Measurements from ENCODE around the gene ITGBL1. TPM values are rescaled to one million over a fixed set of nuclear protein-coding genes. Genes with fewer than 3 reads are reported as not detected.

The ITGBL1 gene
- total RNA-seq, 4 donors from 2014 or later, result 5.0 to 21.5 (median 8.8) TPM

DNA sequence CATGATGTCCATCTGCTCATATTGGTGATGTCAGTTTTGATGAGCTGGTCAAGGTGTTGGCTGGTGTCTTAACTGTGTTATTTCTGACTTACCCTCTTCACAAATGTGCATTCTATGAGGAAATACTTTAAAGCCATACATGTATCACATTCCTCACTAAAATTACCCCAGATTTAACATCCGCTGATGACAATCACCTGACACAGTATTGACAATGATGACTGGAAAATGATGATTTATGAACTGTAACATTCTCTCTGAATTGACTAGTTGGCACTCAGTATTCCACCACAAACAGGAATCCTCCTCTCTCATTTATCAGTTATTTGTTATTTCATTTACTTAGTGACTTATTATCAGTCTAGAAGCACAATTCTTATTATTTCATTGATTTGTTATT lies 117.3 kb downstream of the ITGBL1 start:
- H3K4me3 ChIP-seq (ENCODE audit: low read depth, poor library complexity, severe bottlenecking), result no peak overlapping the region
- 83 to 94% methylated on average over 1 of the region's 1 CpG for WGBS, 2 donors
- no peak for DNase-seq (ENCODE audit: low spot score in 2 of 2)
- TF ChIP-seq, protein P1, sequence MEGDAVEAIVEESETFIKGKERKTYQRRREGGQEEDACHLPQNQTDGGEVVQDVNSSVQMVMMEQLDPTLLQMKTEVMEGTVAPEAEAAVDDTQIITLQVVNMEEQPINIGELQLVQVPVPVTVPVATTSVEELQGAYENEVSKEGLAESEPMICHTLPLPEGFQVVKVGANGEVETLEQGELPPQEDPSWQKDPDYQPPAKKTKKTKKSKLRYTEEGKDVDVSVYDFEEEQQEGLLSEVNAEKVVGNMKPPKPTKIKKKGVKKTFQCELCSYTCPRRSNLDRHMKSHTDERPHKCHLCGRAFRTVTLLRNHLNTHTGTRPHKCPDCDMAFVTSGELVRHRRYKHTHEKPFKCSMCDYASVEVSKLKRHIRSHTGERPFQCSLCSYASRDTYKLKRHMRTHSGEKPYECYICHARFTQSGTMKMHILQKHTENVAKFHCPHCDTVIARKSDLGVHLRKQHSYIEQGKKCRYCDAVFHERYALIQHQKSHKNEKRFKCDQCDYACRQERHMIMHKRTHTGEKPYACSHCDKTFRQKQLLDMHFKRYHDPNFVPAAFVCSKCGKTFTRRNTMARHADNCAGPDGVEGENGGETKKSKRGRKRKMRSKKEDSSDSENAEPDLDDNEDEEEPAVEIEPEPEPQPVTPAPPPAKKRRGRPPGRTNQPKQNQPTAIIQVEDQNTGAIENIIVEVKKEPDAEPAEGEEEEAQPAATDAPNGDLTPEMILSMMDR (IDR thresholded peaks at IDR 0.05), result no peak
- no peak for TF ChIP-seq POLR2A (IDR thresholded peaks at IDR 0.05)
- intact Hi-C loops (cut with DNase I; ENCODE audit: low total_unique reads), result no loop called here

DNA sequence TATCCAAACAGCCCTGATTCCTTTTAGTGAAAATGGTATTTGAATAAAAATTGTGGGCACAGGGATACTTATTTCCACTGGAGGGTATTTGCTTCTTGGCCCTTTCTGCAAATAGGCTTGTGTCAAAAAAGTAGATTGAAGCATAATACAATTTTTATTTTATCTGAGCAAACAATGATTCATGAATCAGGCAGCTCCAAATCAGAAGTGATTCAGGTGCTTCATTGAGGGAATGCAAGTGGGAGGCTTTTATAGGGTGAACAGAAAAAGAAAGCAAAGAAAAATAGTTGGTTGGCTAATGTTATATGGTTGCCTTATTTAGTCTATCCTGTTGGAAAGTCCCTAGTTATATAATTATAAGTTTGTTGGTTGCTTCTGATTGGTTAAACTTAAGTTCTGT lies 117.9 kb downstream of the ITGBL1 start:
- intact Hi-C loops (cut with DNase I; ENCODE audit: low total_unique reads), result no loop called here
- H3K4me3 ChIP-seq (ENCODE audit: low read depth, poor library complexity, severe bottlenecking), result no peak overlapping the region
- DNase-seq (ENCODE audit: low spot score in 2 of 2), result no peak
- TF ChIP-seq POLR2A (IDR thresholded peaks at IDR 0.05), result no peak
- TF ChIP-seq, protein P1 (IDR thresholded peaks at IDR 0.05), result no peak

DNA sequence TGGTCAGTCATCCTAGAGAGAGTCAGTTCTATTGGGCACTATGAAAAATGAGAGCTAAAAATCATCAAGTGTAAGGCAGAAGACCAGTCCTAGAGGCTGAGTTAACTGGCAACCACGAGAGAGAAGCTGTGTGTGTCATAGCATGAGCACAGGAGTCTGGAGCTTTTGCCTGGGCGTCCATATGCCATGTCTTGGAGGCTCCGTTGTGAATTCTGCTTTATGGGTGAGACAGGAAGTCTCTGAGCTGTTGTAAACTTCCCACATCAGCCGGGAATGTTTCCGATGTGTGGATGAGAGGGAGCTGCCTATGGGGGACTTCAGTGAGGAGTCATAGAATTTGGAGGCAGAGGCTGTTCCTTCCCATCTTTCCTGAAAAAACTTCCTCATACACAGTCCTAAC lies 120.0 kb downstream of the ITGBL1 start:
- intact Hi-C loops (cut with DNase I; ENCODE audit: low total_unique reads), result no loop called here

DNA sequence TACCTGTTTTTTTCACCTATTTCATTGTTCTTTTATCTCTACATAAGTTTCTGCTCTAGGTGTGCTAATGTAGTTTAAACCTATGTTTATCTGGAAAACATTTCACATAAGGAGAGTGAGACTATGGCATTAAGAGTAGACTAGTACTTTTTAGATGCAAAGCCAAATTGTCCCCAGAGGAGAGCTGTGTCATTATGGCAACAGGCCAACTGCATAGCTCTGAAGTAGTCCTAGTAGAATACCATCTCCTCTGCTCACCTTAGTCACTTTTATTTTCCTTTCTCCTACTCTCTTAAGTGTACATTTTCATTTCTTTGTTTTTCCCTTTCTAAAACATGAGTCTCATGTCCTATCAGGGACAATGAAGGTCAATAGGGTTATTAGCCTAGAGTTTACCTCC lies 123.1 kb downstream of the ITGBL1 start:
- no peak for DNase-seq (ENCODE audit: low spot score in 2 of 2)
- intact Hi-C loops (cut with DNase I; ENCODE audit: low total_unique reads), result no loop called here
- TF ChIP-seq, protein P1 (IDR thresholded peaks at IDR 0.05), result no peak
- TF ChIP-seq POLR2A (IDR thresholded peaks at IDR 0.05), result no peak
- H3K4me3 ChIP-seq (ENCODE audit: low read depth, poor library complexity, severe bottlenecking), result no peak overlapping the region

More for the DNA sequence above, 120.0 kb downstream of the ITGBL1 start:
- no peak overlapping the region for H3K4me3 ChIP-seq (ENCODE audit: low read depth, poor library complexity, severe bottlenecking)
- no peak for DNase-seq (ENCODE audit: low spot score in 2 of 2)
- no peak for TF ChIP-seq POLR2A (IDR thresholded peaks at IDR 0.05)
- TF ChIP-seq, protein P1 (IDR thresholded peaks at IDR 0.05), result no peak
- 50 to 60% methylated on average over 5 of the region's 5 CpGs for WGBS, 2 donors

DNA sequence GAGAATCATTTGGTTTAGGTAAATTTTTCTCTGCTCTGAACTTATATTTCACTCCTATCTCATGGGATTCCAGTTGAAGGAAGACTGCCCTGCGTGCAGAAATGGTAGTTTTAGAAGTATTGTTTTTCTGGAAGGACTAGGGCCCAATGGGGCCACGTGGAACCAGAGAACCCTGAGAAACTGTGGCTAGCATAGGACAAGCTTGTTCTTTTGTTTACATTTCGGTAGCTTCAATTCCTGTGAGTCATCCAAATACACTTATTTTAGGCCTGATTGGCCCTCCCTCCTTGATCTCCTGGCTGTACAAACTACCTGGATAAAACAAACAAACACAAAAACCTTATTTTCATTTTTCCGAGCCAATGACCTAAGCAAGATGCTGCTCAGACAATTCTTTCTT lies 124.0 kb downstream of the ITGBL1 start:
- intact Hi-C loops (cut with DNase I; ENCODE audit: low total_unique reads), result no loop called here
- WGBS, 2 donors, result 65 to 69% methylated on average over 4 of the region's 4 CpGs
- no peak for DNase-seq (ENCODE audit: low spot score in 2 of 2)
- TF ChIP-seq POLR2A (IDR thresholded peaks at IDR 0.05), result no peak
- TF ChIP-seq, protein P1 (IDR thresholded peaks at IDR 0.05), result no peak
- H3K4me3 ChIP-seq (ENCODE audit: low read depth, poor library complexity, severe bottlenecking), result no peak overlapping the region

DNA sequence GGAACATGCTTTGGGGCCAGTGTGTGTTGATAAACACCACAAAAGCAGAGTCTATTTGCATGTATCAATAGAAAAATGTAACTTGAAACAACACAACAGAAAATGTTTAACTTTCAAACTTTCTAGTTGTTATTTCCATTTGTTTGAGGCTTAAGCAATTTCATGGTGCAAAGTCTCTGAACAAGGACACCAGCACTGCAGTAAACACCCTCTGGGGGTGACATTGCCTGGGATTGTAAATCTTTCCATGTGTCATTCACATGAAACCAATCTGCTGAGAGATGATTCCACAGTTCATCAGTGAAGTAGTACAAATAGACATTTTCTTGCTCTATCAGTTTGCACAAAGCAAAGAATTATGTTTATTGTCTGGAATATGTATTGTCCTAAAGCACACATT lies 124.5 kb downstream of the ITGBL1 start:
- no peak for TF ChIP-seq POLR2A (IDR thresholded peaks at IDR 0.05)
- TF ChIP-seq, protein P1 (IDR thresholded peaks at IDR 0.05), result no peak
- DNase-seq (ENCODE audit: low spot score in 2 of 2), result no peak
- intact Hi-C loops (cut with DNase I; ENCODE audit: low total_unique reads), result no loop called here
- no peak overlapping the region for H3K4me3 ChIP-seq (ENCODE audit: low read depth, poor library complexity, severe bottlenecking)

Measured in lower leg skin (tissue), 4 donors.